ENCODE data around the gene WDR72. TPM values are rescaled to one million over a fixed set of nuclear protein-coding genes. Genes with fewer than 3 reads are reported as not detected.
"Not testable (repeated sequence)": the region's sequence is repeated elsewhere in the genome, so short reads cannot be mapped to it uniquely, and the experiment has no call there.

Gene WDR72
- total and polyA plus RNA-seq, 3 experiments from 2014 or later: not detected

DNA sequence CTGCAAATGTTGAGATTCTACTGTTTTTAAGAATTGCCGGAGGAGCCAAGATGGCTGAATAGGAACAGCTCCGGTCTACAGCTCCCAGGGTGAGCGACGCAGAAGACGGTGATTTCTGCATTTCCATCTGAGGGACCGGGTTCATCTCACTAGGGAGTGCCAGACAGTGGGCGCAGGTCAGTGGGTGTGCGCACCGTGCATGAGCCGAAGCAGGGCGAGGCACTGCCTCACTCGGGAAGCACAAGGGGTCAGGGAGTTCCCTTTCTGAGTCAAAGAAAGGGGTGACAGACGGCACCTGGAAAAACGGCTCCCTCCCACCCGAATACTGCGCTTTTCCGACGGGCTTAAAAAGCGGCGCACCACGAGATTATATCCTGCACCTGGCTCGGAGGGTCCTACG is 75.3 kb downstream of the WDR72 start:
- H3K36me3 ChIP-seq (ENCODE audit: insufficient read depth, low read length); H3K4me3 ChIP-seq (ENCODE audit: low read length); H3K4me1 ChIP-seq (ENCODE audit: insufficient read depth, low read length); CTCF ChIA-PET; H3K27me3 Mint-ChIP-seq; H3K27me3 ChIP-seq (ENCODE audit: insufficient read depth, low read length, poor library complexity, severe bottlenecking); POLR2A ChIA-PET; H3K4me1 Mint-ChIP-seq; H3K27ac ChIP-seq (ENCODE audit: low read depth, low read length); H3K9me3 Mint-ChIP-seq; H3K27ac Mint-ChIP-seq; H3K36me3 Mint-ChIP-seq; H3K9me3 ChIP-seq (ENCODE audit: low read length); H3K4me3 Mint-ChIP-seq; DNase-seq: not testable (repeated sequence)

DNA sequence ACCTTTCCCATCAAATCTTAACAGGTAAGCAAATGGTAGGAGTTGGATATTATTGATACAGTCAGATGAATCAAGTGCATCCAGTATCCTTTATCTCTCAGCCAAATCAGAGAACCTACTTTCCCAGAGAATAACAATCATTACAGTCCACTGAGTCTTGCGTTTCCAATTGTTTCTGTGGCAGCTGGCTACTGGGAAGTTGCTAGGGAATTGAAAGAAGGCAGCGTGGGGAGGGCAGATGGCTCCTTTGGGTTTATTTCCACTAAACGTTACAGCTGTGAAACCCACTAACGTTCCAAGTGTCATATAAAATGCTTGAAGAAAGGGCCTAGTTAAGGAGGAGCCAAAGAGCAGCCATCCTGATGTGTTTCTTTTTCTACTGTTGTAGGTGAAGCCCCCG is 78.4 kb downstream of the WDR72 start:
- H3K27me3 Mint-ChIP-seq: no peaks in the 10 kb centered on the region
- no peaks in the 10 kb centered on the region for H3K36me3 ChIP-seq (ENCODE audit: insufficient read depth, low read length)
- H3K9me3 ChIP-seq (ENCODE audit: low read length): no peaks in the 10 kb centered on the region
- no peak overlapping the region for H3K4me3 ChIP-seq (ENCODE audit: low read length)
- H3K4me1 ChIP-seq (ENCODE audit: insufficient read depth, low read length): no peaks in the 10 kb centered on the region
- no peak overlapping the region for H3K27ac Mint-ChIP-seq
- CTCF ChIA-PET: no interaction called here
- H3K4me3 Mint-ChIP-seq: no peak overlapping the region
- H3K4me1 Mint-ChIP-seq: no peaks in the 10 kb centered on the region
- no peak for DNase-seq
- H3K27me3 ChIP-seq (ENCODE audit: insufficient read depth, low read length, poor library complexity, severe bottlenecking): no peaks in the 10 kb centered on the region
- H3K9me3 Mint-ChIP-seq: peaks cover 0 to 7% (median 2%) of the 10 kb centered on the region in 5 donors
- no peaks in the 10 kb centered on the region for H3K36me3 Mint-ChIP-seq
- no peak overlapping the region for H3K27ac ChIP-seq (ENCODE audit: low read depth, low read length)
- POLR2A ChIA-PET: no interaction called here

DNA sequence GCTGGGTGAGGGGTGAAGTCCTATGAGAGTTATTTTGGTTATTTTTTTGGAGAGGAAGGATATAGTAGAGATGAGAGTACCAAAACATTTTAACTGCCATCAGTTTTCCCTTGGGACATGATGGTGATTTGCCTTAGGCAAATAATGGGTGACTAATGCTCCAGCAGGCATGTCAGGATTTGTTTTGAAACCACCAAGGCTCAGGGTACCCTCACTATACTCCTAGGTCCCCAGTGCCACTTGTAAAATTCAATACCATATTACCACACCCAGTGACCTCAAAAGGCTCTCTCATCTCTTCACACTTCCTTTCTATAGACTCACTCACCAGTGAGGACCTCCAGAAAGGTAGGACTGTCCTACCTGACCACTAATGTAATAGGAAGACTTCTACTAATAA is 83.6 kb downstream of the WDR72 start:
- H3K9me3 ChIP-seq (ENCODE audit: low read length): no peaks in the 10 kb centered on the region
- Mint-ChIP-seq H3K9me3 (peaks cover 0 to 8% (median 2%) of the 10 kb centered on the region in 5 donors), H3K36me3 (no peaks in the 10 kb centered on the region), H3K27ac (no peak overlapping the region), H3K4me3 (no peak overlapping the region), H3K4me1 (no peaks in the 10 kb centered on the region), H3K27me3 (no peaks in the 10 kb centered on the region)
- CTCF ChIA-PET: no interaction called here
- H3K27ac ChIP-seq (ENCODE audit: low read depth, low read length): no peak overlapping the region
- no peaks in the 10 kb centered on the region for H3K4me1 ChIP-seq (ENCODE audit: insufficient read depth, low read length)
- H3K36me3 ChIP-seq (ENCODE audit: insufficient read depth, low read length): no peaks in the 10 kb centered on the region
- H3K4me3 ChIP-seq (ENCODE audit: low read length): no peak overlapping the region
- no peak for DNase-seq
- POLR2A ChIA-PET: no interaction called here
- no peaks in the 10 kb centered on the region for H3K27me3 ChIP-seq (ENCODE audit: insufficient read depth, low read length, poor library complexity, severe bottlenecking)

DNA sequence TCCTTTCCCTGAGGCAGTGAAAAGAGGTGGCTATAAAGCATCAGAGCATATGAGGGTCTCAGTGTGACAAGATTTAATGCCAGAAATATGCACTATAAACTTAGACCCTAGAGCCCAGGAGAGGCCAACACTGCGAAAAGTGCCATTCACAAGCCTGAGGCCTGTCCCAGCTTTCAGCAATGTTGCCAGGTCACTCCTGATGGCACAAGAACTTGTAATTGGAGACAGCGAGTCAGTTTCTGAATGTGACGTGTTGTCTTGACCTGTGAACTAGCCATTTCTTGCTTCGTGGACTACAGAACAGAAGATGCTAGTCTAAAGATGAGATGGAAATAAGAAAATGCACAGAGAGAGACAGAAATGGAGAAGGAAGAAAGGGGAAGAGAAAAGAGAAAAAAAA is 87.9 kb downstream of the WDR72 start:
- peaks cover 0 to 2% (median 0%) of the 10 kb centered on the region in 5 donors for H3K9me3 Mint-ChIP-seq
- H3K27me3 Mint-ChIP-seq: no peaks in the 10 kb centered on the region
- no peak overlapping the region for H3K27ac Mint-ChIP-seq
- no peaks in the 10 kb centered on the region for H3K36me3 ChIP-seq (ENCODE audit: insufficient read depth, low read length)
- H3K27me3 ChIP-seq (ENCODE audit: insufficient read depth, low read length, poor library complexity, severe bottlenecking): no peaks in the 10 kb centered on the region
- H3K9me3 ChIP-seq (ENCODE audit: low read length): no peaks in the 10 kb centered on the region
- H3K4me1 ChIP-seq (ENCODE audit: insufficient read depth, low read length): no peaks in the 10 kb centered on the region
- no peak overlapping the region for H3K4me3 ChIP-seq (ENCODE audit: low read length)
- H3K4me3 Mint-ChIP-seq: no peak overlapping the region
- POLR2A ChIA-PET: no interaction called here
- H3K4me1 Mint-ChIP-seq: no peaks in the 10 kb centered on the region
- H3K36me3 Mint-ChIP-seq: no peaks in the 10 kb centered on the region
- no peak for DNase-seq
- CTCF ChIA-PET: no interaction called here
- H3K27ac ChIP-seq (ENCODE audit: low read depth, low read length): no peak overlapping the region

DNA sequence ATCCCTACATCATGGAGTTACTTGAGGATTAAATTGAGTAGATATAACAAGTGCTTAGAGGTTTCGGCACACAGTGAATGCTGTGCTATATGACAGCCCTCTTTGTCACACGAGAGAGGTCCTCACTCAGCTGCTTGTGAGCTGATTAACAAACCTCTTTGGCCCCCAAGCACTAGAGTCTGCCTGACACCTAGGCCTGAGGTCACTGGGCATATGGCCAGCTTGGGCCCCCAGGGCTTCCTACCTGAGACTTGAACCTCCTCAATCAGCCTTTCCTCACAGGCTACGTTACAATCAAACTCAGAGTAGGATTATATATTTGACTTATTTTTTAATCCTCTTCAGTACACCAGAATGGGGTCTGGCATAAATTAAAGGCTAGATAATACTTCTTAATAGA is 88.8 kb downstream of the WDR72 start:
- Mint-ChIP-seq H3K9me3 (peaks cover 0 to 2% (median 0%) of the 10 kb centered on the region in 5 donors), H3K27ac (no peak overlapping the region), H3K36me3 (no peaks in the 10 kb centered on the region), H3K4me3 (peak overlapping the region in 1 of 7 donors; percentile 9), H3K4me1 (no peaks in the 10 kb centered on the region), H3K27me3 (no peaks in the 10 kb centered on the region)
- no peaks in the 10 kb centered on the region for H3K4me1 ChIP-seq (ENCODE audit: insufficient read depth, low read length)
- no peaks in the 10 kb centered on the region for H3K9me3 ChIP-seq (ENCODE audit: low read length)
- ChIA-PET POLR2A (no interaction called here), CTCF (no interaction called here)
- no peaks in the 10 kb centered on the region for H3K27me3 ChIP-seq (ENCODE audit: insufficient read depth, low read length, poor library complexity, severe bottlenecking)
- H3K27ac ChIP-seq (ENCODE audit: low read depth, low read length): no peak overlapping the region
- no peak overlapping the region for H3K4me3 ChIP-seq (ENCODE audit: low read length)
- no peak for DNase-seq
- H3K36me3 ChIP-seq (ENCODE audit: insufficient read depth, low read length): no peaks in the 10 kb centered on the region

DNA sequence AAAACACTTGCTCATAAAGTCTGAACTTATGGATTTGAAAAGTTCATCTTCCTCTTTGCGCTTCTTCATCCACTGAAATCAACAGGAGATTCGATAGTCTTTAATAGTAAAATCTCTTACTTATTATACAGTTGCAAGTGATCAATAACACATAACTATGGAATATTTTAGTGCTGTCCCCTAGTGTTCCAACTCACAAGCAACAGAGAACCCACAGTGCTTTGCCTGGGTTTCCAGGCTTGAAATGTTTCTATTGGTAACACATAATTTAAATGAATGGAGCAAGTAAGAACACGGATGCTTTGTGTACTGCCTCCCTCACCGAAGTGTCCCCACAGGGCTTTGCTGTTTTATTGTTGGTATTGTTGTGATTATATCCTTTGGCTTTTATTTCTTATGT is 93.5 kb downstream of the WDR72 start:
- H3K9me3 ChIP-seq (ENCODE audit: low read length): no peaks in the 10 kb centered on the region
- H3K4me3 ChIP-seq (ENCODE audit: low read length): no peak overlapping the region
- no peaks in the 10 kb centered on the region for H3K4me1 ChIP-seq (ENCODE audit: insufficient read depth, low read length)
- ChIA-PET POLR2A (no interaction called here), CTCF (no interaction called here)
- H3K36me3 ChIP-seq (ENCODE audit: insufficient read depth, low read length): no peaks in the 10 kb centered on the region
- H3K4me3 Mint-ChIP-seq: no peak overlapping the region
- no peaks in the 10 kb centered on the region for H3K4me1 Mint-ChIP-seq
- no peak for DNase-seq
- no peaks in the 10 kb centered on the region for H3K9me3 Mint-ChIP-seq
- no peak overlapping the region for H3K27ac ChIP-seq (ENCODE audit: low read depth, low read length)
- H3K27me3 ChIP-seq (ENCODE audit: insufficient read depth, low read length, poor library complexity, severe bottlenecking): no peaks in the 10 kb centered on the region
- no peak overlapping the region for H3K27ac Mint-ChIP-seq
- no peaks in the 10 kb centered on the region for H3K36me3 Mint-ChIP-seq
- no peaks in the 10 kb centered on the region for H3K27me3 Mint-ChIP-seq

DNA sequence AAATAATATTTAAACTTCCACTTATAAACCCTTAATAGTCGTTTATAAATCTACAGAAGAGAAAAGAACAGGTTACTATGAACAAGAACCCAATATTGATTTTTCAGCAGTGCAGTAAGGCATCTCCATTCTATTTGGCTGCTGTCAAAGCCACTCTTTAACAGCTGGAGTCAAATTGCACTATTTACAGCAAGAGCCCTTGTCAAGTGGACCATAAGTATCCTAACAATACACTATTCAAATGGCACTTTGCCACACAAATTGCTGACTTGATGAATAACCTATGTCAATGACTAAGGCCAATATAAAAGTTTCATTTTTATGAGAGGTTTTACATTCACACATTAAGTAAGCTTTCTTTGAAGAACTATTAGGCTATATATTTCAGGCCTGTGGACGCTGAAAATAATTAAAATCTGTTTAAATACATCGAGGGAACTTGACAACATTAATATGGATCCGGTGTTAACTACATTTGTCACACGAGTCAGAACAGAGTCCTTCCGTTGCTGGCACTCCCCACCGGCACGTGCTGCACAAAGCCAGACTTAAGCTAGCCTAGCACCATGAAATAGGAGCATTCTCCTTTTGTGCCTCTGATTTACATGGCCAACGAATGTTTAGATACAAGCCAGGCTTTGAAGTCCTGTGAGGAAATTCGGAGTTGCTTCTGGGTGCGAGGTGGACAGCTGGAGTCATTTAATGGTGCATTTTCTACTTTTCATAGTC is 100.5 kb downstream of the WDR72 start:
- Mint-ChIP-seq H3K27ac (no peak overlapping the region), H3K9me3 (no peaks in the 10 kb centered on the region), H3K4me1 (no peaks in the 10 kb centered on the region), H3K27me3 (no peaks in the 10 kb centered on the region), H3K36me3 (no peaks in the 10 kb centered on the region), H3K4me3 (no peak overlapping the region)
- Histone ChIP-seq H3K27me3 (ENCODE audit: insufficient read depth, low read length, poor library complexity, severe bottlenecking) (no peaks in the 10 kb centered on the region), H3K36me3 (ENCODE audit: insufficient read depth, low read length) (no peaks in the 10 kb centered on the region), H3K4me1 (ENCODE audit: insufficient read depth, low read length) (no peaks in the 10 kb centered on the region), H3K4me3 (ENCODE audit: low read length) (no peak overlapping the region), H3K27ac (ENCODE audit: low read depth, low read length) (no peak overlapping the region), H3K9me3 (ENCODE audit: low read length) (no peaks in the 10 kb centered on the region)
- ChIA-PET CTCF (no interaction called here), POLR2A (no interaction called here)
- no peak for DNase-seq

DNA sequence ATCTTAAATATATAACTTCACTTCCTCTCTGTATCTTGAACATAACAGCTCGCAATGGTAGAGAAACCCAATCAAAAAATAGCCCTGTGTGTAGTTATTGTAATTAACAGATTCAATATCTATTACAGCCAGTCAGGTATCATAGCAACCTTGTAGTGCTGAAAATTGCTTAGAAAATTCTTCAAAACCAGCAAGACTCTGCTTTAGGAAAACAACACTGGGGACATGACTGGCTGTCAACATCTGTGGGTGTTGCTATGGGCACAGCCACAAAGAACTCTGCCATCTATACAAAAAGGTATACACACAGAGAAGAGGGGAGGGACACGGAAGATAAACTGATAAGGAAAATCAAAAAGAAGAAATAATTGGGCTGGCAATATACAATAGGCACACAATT is 101.2 kb downstream of the WDR72 start:
- Mint-ChIP-seq H3K4me1 (no peaks in the 10 kb centered on the region), H3K9me3 (peaks cover 0 to under 1% (median 0%) of the 10 kb centered on the region in 5 donors), H3K27me3 (no peaks in the 10 kb centered on the region), H3K27ac (no peak overlapping the region), H3K36me3 (no peaks in the 10 kb centered on the region), H3K4me3 (no peak overlapping the region)
- Histone ChIP-seq H3K9me3 (ENCODE audit: low read length) (no peaks in the 10 kb centered on the region), H3K27ac (ENCODE audit: low read depth, low read length) (no peak overlapping the region), H3K4me1 (ENCODE audit: insufficient read depth, low read length) (no peaks in the 10 kb centered on the region), H3K36me3 (ENCODE audit: insufficient read depth, low read length) (no peaks in the 10 kb centered on the region), H3K27me3 (ENCODE audit: insufficient read depth, low read length, poor library complexity, severe bottlenecking) (no peaks in the 10 kb centered on the region), H3K4me3 (ENCODE audit: low read length) (no peak overlapping the region)
- POLR2A ChIA-PET: no interaction called here
- no peak for DNase-seq
- CTCF ChIA-PET: interaction anchor here (1.6 kb wide), 1 partner anchor 10 kb away, joined by 3 read pairs; no protein-coding TSS in a partner anchor

DNA sequence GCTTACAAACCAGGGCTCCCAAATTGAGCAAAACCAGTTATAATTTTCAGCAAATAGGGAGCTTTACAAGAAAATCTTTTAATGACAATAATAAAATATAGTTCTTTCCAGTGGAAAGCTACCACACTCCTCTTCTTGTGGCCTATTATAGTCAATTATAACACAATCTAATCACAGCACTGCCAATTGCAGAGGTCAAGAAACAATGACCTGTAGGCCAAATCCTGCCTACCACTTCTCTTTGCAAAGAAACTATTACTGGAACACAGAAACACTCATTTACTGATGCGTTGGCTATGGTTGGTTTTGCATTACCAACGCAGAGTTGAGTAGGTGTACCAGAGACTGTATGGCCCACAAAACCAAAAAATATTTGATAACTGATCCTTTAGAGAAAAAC is 110.5 kb downstream of the WDR72 start:
- H3K9me3 Mint-ChIP-seq: peaks cover 0 to 3% (median 0%) of the 10 kb centered on the region in 5 donors
- H3K27me3 ChIP-seq (ENCODE audit: insufficient read depth, low read length, poor library complexity, severe bottlenecking): no peaks in the 10 kb centered on the region
- H3K4me1 ChIP-seq (ENCODE audit: insufficient read depth, low read length): no peaks in the 10 kb centered on the region
- H3K27me3 Mint-ChIP-seq: no peaks in the 10 kb centered on the region
- no peak overlapping the region for H3K27ac ChIP-seq (ENCODE audit: low read depth, low read length)
- no peaks in the 10 kb centered on the region for H3K36me3 ChIP-seq (ENCODE audit: insufficient read depth, low read length)
- no peak overlapping the region for H3K27ac Mint-ChIP-seq
- POLR2A ChIA-PET: no interaction called here
- CTCF ChIA-PET: no interaction called here
- H3K4me1 Mint-ChIP-seq: no peaks in the 10 kb centered on the region
- DNase-seq: no peak
- no peaks in the 10 kb centered on the region for H3K9me3 ChIP-seq (ENCODE audit: low read length)
- no peak overlapping the region for H3K4me3 Mint-ChIP-seq
- H3K36me3 Mint-ChIP-seq: no peaks in the 10 kb centered on the region
- H3K4me3 ChIP-seq (ENCODE audit: low read length): no peak overlapping the region

All from CD8-positive, alpha-beta memory T cell (primary cell).